ENCODE data around the gene KCTD18. TPM values are rescaled to one million over a fixed set of nuclear protein-coding genes. Genes with fewer than 3 reads are reported as not detected.

Gene KCTD18
- total RNA-seq, 1 donor from 2014 or later, result 13.2 TPM

DNA sequence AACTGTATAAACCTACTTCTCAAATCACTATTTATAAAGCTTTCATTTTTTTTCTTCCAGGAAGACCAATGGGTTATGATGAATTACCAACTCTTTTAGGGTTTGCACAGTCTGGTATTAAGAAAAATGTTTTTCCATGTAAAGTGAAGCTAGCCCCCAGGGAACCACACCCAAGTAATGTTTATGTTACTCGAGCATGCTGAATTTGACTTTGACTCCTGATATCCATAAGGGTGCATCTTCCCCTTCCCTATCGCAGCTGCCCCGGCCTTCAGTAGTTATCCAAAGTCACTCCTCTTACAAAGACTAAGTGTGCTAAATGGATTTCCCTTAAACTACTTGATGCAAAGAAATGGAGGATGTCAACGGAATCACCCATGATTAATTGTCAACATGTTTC lies 21.7 kb downstream of the KCTD18 start:
- DNase-seq (ENCODE audit: extremely low read depth, low read depth, low spot score), result no peak

DNA sequence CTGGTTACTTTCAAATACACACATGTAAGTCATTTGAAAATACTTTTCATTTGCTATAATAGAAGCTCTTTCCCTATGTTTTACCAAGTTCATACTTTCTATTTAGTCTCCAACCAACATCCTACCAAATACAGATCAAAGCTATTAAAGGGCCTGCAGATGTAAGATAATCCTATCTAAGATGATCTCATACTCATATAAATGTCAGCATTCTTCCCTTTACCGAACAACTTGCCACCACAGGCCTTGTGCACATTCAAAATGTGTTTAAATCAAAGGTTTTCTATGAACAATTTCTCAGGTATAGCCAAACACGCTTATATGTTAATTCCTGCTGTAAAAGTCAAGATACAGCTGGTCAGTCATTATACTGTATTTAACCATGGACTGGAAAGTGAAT lies 23.3 kb downstream of the KCTD18 start:
- DNase-seq (ENCODE audit: extremely low read depth, low read depth, low spot score), result no peak

DNA sequence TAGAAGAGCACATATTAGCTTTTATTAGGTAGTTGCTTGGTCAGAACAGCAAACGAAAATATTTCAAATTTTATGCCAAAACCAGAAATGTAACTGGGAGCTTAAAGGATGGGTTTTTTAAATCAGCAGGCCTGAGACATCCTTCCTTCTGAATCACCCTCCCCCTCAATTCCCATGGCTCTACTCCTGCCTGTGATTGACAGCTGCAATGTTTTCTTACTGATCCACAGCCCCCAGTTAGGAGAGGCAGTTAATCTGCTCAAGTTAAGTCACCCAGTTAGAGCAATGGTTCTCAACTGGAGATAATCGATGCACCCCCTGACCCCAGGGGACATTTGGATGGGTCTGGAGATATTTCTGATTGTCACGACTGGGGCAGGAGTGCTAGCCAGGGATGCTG lies 24.9 kb downstream of the KCTD18 start:
- DNase-seq (ENCODE audit: extremely low read depth, low read depth, low spot score), result no peak

DNA sequence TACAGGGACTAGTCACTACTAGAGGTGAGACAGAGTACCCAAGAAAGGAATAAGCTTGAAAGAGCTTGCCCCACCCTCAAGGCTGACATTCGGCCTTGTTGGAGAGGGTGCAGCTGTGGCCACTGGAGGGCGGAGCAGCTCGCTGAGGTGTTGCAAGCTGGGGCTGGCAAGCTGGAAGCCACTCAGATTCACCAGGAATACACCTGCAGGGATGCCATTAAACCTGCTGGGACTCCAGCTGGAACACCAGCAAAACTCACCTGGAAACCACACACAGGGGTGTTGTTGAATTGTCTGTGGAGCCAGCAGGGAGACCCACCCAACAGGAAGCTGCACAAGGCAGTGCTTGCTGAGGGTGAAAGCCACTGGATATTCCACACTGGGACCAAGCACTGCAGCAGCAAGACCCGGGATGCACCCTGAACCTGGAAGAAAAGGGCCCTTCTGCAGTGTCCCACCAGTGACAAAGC lies 26.1 kb downstream of the KCTD18 start:
- DNase-seq (ENCODE audit: extremely low read depth, low read depth, low spot score), result no peak

DNA sequence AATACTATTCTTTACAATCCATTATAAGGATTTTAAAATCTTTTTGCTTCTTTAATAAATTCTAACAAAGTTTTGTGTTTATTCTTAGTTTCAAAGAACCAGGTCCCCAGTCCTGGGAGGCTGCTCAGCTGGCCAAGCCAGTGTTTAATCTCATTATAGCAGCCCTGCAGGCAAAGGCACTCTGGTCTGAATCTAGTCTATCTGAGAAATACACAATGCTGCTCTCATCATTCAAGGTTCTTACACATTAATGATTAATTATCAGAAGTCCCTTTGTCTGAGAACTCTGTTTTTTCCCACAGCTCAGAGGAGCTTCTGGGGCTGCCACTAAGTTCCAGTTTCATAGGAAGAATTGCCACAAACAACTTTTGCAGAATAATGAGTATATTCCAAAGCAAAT lies 27.7 kb downstream of the KCTD18 start:
- no peak for DNase-seq (ENCODE audit: extremely low read depth, low read depth, low spot score)

DNA sequence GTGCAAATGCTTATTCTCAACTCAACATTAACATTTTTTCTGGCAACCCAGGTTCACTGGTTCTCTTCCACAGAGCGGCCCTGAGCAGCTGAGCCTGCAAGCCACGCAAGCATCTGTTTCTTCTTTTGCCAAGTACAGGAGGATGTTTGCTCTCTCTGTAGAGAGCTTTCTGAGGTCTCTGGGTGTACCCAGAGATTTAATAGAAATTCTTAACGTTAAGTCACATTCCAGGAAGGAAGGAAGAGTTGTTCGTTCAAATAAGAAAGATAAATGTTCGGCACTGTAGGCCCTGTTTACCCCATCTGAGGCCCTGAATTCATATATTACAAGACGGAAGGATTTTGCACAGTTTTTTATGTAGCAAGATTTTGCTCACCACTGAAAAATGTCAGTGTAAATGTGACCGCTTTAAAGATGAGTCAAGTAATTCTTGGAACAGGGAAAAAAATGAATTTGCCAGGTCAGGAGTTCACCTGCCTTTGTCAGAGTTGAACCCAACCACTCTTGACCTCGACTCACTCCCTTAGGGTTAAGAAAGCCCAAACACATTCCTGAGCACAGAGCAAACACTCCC lies 30.1 kb downstream of the KCTD18 start:
- no peak for DNase-seq (ENCODE audit: extremely low read depth, low read depth, low spot score)

DNA sequence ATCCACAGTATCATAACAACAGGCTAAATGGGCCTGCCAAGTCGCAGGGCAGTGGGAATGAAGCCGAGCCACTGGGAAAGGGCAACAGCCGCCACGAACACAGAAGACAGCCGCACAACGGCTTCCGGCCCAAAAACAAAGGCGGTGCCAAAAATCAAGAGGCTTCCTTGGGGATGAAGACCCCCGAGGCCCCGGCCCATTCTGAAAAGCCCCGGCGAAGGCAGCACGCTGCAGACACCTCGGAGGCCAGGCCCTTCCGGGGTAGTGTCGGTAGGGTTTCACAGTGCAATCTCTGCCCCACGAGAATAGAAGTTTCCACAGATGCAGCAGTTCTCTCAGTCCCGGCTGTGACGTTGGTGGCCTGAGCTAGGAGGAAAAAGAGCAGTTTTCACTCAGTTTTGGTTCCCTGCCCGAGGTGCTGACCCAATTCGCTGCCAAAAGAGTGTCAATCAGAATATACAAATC lies 32.2 kb downstream of the KCTD18 start:
- DNase-seq (ENCODE audit: extremely low read depth, low read depth, low spot score), result no peak

DNA sequence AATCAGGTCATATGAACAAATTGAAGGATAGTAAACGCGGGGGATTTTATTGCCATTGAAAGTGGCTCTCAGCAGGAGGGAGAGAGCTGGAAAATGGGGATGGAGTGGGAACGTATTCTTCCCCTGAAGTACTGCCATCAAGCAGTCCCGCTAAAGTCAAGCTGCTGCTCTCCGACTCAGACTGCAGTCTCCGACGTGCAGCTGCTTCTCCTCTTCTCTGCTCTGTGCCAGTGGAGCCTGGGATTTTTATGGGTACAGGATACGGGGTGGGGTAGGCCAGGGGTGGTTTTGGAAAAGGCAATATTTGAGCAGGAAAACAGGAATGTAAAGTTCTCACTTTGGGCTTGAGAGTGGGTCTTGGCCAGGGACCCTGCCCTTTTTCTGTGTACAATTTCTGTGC lies 33.0 kb downstream of the KCTD18 start:
- no peak for DNase-seq (ENCODE audit: extremely low read depth, low read depth, low spot score)

DNA sequence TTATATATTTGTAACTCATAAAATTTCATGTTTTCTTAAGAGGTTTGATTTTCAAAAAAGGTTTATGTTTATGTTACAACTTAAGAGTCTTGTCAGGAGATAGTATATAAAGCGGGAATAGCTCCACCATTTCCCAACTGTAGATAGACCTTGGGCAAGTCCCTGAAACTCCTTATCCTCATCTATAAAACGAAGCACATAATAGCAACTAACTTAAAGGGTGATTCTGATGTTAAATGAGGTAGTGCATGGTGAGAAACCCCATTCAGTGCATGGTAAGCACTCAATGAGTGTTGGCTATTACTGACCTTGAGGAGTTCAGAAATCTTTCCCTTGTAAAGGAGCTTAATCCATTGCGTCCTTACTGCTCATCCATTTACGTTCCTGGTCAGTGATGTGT lies 34.1 kb downstream of the KCTD18 start:
- DNase-seq (ENCODE audit: extremely low read depth, low read depth, low spot score), result no peak

DNA sequence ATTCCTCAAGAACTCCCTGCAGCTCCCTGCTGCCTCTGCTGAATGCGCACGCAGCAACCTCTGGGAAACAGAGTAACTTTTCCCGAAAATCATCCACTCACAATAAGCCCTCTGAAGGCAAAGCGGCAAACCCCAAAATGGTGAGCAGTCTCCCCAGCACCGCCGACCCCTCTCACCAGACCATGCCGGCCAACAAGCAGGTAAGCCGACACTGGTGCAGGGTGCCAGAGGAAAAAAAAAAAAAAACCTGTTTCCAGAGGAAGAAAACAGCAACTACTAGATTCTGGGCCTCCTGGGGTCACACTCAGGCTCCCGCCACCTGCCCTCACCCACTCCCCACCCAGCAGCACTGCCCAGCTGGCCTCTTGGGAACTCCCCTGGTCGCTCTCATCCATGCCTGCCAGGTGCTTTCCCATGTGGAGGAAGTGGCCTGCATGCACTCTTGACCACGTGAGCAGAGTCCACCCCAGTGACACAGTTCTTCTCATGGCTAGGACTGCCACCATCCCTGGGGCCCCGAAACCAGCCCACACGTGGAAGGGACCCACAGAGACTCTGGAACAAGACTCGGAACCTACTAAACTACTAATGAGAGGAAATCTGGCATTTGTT lies 36.9 kb downstream of the KCTD18 start:
- DNase-seq (ENCODE audit: extremely low read depth, low read depth, low spot score), result no peak

DNA sequence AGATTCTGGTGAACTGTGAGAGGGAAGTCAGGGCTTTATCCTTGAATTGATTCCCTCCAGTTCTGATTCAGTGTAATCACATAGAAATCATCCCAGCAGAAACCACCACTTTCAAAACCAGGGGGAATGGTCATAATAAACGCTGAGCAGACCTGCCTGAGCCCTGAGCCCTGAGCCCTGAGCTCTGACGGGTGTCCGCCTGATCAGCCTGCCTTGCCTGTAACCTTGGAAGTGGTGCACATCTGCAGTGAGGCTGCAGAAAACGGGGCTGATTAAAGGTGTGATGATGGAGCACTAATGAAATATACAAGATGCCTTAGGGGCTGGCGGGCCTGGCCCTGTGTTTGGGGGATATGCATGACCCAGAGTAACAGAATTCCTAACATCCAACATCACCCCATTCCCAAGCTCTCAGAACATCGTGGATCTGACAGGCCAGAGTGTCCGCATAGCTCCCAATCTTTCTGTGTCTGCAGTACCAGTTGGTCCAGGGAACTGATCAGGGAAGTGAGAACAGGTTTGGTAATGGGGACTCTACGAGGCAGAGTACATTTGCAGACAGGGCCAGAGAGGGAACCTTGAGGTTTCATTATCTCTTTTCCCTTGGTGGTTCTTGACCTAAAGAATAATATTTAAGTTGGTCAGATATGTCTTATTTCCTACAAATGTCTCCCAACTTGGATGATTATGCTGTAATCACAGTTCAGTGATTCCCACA lies 37.8 kb downstream of the KCTD18 start:
- no peak for DNase-seq (ENCODE audit: extremely low read depth, low read depth, low spot score)

DNA sequence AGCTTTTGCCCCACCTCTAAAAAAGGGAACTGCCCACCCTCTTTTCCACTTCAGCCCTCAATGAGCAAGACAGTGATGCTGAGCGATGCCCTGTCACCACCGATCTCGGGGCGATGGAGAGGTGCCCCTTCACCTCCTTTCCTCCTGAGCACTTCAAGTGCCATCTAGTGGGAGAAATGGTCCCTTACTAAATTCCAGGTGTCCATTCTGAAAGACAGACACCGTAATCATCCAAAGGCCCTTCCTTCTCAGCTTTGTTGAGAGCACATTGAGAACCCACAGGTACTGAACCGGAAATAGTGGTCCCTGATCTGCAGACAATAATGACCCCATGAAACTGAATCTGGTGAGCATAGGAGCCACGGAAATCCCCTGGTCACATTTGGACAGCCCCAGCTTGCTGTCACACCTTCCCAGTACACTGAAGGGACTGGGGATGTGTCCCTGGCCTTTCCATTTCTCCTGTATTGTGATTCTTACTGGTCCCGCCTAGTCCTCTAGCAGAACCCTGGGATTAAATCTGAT lies 38.5 kb downstream of the KCTD18 start:
- DNase-seq (ENCODE audit: extremely low read depth, low read depth, low spot score), result no peak

DNA sequence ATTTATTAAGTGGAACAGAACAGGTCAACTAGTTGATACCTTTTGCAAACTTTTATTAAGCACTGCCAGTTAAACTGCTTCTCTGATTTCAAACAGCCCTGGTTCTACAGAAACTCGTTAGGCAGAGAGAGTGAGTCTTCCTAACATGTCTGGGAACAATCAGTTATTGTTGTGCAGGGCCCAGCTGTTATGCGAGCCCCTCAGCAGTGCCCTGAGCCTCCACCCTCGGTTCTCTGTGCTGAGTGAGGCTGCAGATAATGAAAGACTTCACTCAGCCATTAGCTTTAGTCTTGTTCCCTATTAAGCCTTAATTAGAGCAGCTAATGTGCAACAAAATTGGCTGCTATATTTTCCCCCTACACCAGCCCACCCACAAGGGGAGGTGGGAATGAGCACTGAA lies 39.6 kb downstream of the KCTD18 start:
- DNase-seq (ENCODE audit: extremely low read depth, low read depth, low spot score), result no peak

DNA sequence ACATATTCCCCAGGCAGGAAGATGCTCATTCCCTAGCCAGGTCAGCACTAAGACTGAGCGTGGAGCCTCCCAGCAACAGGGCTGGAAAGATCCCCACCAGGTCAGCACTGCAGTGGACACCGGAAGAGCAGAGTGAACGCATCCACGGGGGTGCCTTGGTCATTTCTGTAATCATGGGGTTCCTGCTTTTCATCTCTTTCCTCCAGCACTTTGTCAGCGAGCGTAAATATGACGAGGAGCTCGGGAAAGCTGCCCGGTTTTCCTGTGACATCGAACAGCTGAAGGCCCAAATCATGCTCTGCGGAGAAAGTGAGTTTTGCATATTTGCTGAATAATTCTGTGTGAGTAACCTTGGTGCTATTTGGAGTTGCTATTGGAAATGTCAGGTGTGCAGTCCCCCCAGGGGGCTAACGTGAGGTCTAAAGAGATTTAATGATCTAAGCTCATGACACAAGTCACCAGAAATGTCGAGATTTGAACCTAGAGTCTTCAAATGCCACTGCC lies 40.1 kb downstream of the KCTD18 start:
- no peak for DNase-seq (ENCODE audit: extremely low read depth, low read depth, low spot score)

DNA sequence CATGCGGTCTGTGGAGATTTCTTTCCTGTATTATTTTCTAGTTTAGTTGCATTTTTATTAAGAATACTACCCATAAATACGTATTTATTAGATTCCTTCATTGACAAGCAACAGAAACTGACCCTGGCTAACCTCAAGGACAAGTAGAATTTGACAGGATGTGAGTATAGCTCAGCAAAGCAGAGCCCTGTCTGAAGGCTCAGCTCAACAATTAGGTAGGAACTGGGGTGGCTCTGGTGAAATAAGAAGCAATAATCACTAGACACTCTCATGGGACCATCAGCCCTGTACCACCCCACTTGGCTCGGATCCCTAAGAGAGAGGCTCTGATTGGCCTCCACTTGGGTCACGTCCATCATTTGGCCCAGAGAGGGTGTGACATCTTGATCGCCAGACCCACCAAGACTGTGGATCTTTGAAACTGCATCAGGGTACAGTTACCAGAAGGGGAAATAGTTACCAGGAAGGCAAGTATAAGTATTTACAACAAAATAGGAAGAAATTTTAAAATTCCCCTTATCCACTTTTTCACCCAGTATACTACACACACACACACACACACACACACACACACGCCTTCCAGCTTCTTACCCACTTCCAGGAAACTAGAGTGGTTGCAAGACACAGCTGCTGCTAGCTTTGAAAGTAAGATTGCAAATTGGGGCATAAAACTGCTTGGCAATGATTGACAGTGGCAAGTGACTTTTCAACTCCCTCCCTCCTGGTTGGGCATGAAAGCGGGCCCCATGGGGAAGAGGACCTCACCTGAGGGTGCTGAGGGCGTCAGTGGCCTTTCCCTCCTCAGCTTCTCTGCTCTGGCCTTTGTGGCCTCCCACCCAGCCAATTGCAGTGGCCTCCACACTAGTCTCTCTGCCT lies 41.8 kb downstream of the KCTD18 start:
- DNase-seq (ENCODE audit: extremely low read depth, low read depth, low spot score), result no peak

DNA sequence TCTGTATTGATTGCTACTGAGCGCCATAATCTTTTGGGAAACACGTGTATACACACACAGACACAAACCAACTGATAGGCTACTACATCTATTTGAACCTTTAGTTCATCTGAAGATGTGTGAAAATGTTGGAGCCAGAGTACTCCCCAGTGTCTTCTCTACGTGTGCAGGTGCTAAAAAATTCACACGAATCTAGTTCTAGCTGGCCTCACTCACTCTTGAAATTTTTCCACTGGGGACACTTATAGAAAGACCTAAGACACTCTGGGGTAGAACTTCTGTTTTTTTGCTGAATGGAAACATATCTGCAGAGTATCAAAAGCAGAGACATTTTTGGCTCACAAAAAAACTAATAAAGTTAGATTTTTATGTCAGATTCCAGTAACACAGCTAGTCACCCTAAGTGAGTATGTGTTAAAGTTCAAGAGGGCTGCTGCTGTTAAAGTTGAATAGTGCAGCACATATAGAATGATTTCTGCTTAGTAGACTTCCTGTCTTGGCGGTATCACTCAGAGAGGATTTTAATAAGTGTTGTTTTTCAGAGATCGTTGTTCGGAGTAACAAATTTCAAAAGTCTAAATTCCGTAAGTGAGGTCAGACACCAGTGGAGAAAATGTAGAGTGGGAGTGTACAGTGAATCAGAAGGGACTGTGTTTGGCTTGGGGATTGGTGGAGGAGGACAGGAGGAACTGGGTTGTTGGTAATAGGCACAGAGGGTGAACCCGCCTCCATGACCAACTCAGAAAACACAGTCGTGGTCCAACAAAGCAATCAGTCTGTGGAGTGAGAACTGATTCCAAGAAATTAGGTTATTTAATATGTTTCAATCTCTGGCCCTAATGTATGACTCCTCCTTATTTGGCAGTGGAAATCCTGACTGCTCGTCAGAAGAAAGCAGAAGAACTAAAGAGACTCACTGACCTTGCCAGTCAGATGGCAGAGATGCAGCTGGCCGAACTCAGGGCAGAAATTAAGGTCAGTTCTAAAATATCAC lies 43.1 kb downstream of the KCTD18 start:
- no peak for DNase-seq (ENCODE audit: extremely low read depth, low read depth, low spot score)

DNA sequence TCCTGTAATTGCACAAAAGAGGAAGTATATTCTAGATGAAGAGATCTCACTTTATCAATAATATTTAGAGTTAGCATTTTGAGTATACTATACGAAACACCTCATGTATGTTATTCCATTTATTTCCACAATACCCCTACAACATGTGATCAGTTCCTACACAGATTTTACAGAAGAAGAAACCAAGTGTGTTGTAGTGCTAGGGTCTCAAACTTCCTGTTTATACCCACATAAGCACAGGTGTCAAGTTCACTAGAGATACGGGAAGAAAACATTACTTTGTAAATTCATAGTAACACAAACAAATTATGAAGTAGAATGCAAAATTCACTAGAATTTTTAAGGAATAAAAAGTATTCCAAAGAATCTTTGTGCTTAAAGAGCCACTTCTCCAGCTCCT lies 46.4 kb downstream of the KCTD18 start:
- no peak for DNase-seq (ENCODE audit: extremely low read depth, low read depth, low spot score)

DNA sequence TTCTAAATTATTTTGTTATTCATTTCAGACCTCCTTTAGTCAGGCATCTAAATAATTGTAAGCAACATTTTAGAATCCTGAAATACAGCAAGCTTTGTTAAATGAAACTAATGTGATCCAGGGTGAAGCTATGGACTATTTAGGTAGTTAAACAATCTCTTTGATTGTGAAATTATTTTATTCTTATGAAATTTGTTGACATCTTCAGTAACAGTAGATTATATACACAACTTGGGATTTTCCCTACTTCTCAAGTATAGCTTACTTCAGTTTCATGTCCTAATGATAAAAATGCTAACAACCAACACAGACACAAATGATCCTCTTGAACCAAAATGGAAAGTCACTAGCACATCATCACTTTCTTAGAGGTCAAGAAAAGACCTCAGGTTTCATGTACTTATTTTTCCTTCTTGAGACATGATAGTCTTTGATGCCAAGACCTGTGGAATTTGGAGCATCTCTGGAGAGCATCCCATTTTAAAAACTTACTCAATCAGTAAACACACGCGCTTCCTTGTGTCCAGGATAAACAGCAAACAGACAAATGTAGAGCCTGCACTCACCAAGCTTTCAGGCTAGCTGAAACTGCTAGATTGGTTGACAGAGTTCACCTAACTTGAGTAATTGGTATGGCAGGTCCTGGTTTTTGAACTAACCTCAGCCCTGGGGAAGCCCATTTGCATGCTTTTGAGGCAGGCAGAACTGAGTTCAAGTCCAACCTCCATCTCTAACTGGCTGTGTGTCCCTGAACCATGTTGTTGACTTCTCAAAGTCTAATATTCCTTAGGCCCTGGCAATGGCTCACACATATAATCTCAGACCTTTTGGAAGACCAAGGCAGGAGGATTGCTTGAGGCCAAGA lies 47.8 kb downstream of the KCTD18 start:
- DNase-seq (ENCODE audit: extremely low read depth, low read depth, low spot score), result no peak

DNA sequence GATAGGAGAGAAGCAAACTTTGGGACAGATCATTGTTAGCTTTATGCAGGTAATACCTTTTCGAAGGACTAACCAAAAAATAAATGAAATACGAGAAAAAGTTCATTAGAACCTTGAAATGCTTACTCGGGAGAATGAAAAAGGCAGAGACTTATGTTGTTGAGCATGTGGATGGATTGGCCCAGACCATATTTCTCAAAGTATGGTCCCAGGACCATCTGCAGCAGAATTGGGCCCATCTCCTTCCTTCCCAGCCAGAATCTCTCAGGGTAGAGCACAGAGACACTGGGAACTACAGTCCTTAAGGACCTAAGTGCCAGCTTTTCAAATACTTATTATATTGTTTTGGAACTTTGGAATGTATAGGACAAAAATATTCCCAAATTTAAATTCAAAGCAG lies 50.8 kb downstream of the KCTD18 start:
- no peak for DNase-seq (ENCODE audit: extremely low read depth, low read depth, low spot score)

Data from glomerular endothelial cell (primary cell).